Measurements from ENCODE around the gene KIRREL3.

Gene KIRREL3

GRCh38 chr11:126639692-126640091, 360.9 kb downstream of the KIRREL3 start:
- in situ Hi-C loops (cut with MboI; ENCODE audit: low pct_unique_long_range_greater_than_20kb, low sequenced_read_pairs, unreplicated experiment) = no loop called here
- TF ChIP-seq, protein P1, sequence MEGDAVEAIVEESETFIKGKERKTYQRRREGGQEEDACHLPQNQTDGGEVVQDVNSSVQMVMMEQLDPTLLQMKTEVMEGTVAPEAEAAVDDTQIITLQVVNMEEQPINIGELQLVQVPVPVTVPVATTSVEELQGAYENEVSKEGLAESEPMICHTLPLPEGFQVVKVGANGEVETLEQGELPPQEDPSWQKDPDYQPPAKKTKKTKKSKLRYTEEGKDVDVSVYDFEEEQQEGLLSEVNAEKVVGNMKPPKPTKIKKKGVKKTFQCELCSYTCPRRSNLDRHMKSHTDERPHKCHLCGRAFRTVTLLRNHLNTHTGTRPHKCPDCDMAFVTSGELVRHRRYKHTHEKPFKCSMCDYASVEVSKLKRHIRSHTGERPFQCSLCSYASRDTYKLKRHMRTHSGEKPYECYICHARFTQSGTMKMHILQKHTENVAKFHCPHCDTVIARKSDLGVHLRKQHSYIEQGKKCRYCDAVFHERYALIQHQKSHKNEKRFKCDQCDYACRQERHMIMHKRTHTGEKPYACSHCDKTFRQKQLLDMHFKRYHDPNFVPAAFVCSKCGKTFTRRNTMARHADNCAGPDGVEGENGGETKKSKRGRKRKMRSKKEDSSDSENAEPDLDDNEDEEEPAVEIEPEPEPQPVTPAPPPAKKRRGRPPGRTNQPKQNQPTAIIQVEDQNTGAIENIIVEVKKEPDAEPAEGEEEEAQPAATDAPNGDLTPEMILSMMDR (IDR thresholded peaks at IDR 0.05; ENCODE audit: extremely low read depth, insufficient read depth, missing control alignments) = no peak
- no peak for DNase-seq (ENCODE audit: low spot score)

- in situ Hi-C loops (cut with MboI; ENCODE audit: low pct_unique_long_range_greater_than_20kb, low sequenced_read_pairs, unreplicated experiment) = no loop called here
- no peak for DNase-seq (ENCODE audit: low spot score)
- TF ChIP-seq, protein P1 (IDR thresholded peaks at IDR 0.05; ENCODE audit: extremely low read depth, insufficient read depth, missing control alignments) = no peak
These were observed 361.9 kb downstream of the KIRREL3 start for GRCh38 chr11:126638648-126639047.

- TF ChIP-seq, protein P1 (IDR thresholded peaks at IDR 0.05; ENCODE audit: extremely low read depth, insufficient read depth, missing control alignments) = no peak
- in situ Hi-C loops (cut with MboI; ENCODE audit: low pct_unique_long_range_greater_than_20kb, low sequenced_read_pairs, unreplicated experiment) = no loop called here
- no peak for DNase-seq (ENCODE audit: low spot score)
These were observed 362.8 kb downstream of the KIRREL3 start for GRCh38 chr11:126637795-126638175.

DNA sequence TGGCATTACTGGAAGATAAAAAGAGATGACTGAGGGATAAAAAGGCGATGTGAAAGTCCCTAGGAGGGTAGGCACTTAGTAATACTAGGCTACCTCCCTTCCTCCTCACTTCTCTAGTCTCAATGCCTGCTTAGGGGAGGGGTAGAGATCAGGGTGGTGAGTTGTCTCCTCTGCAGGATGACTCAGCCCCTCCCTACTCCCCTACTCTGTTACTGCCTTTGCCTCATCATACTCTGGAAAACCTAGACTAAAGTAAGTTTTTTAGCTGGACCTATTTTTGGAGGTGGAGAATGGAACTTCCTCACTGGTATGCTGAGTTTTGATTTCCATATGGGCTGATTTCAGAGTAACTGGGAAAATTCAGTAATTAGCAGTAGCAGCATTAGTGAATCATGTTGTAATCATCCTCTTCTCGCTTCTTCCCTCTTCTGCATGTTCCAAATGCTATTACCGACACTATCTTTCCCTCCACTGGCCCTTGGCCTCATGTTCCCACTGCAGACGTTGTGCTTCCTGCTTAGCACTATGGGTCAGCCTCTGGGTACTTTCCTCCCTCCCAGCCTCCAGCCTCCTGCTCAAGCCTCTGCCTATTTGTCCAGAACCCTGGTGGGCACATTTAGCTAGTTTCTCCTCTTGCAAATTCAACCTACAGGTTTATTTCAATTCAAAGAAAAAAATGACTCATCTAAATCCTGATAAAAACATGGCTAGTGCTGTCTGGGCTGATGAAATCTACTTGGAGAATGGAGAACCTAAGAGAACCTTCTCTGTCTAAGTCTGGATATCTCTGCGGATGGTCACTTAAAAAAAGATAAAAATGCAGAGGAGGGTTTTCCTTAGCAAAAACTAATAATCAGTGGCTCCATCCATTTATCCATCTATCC, 363.4 kb downstream of the KIRREL3 start:
- in situ Hi-C loops (cut with MboI; ENCODE audit: low pct_unique_long_range_greater_than_20kb, low sequenced_read_pairs, unreplicated experiment) = no loop called here
- TF ChIP-seq, protein P1 (IDR thresholded peaks at IDR 0.05; ENCODE audit: extremely low read depth, insufficient read depth, missing control alignments) = no peak
- no peak for DNase-seq (ENCODE audit: low spot score)

- in situ Hi-C loops (cut with MboI; ENCODE audit: low pct_unique_long_range_greater_than_20kb, low sequenced_read_pairs, unreplicated experiment) = no loop called here
- TF ChIP-seq, protein P1 (IDR thresholded peaks at IDR 0.05; ENCODE audit: extremely low read depth, insufficient read depth, missing control alignments) = no peak
- no peak for DNase-seq (ENCODE audit: low spot score)
These were observed 365.1 kb downstream of the KIRREL3 start for GRCh38 chr11:126635511-126635910.

GRCh38 chr11:126634963-126635362, 365.6 kb downstream of the KIRREL3 start:
- no peak for DNase-seq (ENCODE audit: low spot score)
- in situ Hi-C loops (cut with MboI; ENCODE audit: low pct_unique_long_range_greater_than_20kb, low sequenced_read_pairs, unreplicated experiment) = no loop called here
- TF ChIP-seq, protein P1 (IDR thresholded peaks at IDR 0.05; ENCODE audit: extremely low read depth, insufficient read depth, missing control alignments) = no peak

All from GM13977 (cell line).